Measurements from ENCODE around the gene UNC119B.

Gene UNC119B

DNA sequence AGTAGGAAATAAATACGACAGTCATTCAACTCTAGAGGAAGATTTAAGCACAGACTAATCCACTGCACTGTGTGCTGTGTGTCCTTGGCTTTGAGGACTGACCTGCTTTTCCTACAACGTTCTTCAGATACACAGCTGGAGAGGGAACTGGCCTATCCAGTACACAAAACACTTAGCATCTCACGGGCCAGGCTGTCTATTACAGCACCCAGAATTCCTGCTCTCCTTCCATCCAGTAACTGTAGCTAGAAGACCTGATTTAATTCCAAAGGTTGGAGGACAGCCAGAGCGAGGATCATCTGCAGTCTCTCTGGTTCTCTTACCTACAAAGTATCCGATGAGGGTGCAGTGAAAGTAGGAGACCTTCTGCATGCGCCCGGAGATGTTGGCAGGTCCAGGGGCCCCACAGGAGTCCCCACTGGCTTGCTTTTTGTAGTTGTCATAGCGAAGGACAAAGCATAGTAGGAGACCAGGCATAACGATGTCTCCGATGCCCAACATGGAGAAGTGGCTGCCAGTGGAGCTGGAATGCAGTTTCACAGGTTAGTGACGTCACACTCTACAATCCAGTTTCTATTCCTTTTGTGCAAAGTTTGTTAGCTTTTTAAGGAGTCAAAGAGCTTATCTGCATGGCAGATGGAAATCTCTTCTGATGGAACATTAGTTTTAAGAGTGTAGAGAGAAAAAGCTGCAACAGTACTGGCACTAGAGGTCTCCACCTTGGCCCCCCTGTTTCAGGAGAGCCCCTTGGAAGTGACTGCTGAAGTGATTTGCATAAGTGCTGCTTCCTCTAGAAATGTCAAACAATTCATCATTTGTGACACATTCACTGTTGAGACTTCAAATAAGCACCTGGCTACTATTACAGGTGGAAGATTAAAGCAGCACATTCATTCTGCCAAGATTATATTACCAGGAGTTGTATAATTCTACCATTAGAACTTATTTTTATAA is 57.1 kb downstream of the UNC119B start:
- no peak for DNase-seq (ENCODE audit: low read depth)
- TF ChIP-seq, protein P1, sequence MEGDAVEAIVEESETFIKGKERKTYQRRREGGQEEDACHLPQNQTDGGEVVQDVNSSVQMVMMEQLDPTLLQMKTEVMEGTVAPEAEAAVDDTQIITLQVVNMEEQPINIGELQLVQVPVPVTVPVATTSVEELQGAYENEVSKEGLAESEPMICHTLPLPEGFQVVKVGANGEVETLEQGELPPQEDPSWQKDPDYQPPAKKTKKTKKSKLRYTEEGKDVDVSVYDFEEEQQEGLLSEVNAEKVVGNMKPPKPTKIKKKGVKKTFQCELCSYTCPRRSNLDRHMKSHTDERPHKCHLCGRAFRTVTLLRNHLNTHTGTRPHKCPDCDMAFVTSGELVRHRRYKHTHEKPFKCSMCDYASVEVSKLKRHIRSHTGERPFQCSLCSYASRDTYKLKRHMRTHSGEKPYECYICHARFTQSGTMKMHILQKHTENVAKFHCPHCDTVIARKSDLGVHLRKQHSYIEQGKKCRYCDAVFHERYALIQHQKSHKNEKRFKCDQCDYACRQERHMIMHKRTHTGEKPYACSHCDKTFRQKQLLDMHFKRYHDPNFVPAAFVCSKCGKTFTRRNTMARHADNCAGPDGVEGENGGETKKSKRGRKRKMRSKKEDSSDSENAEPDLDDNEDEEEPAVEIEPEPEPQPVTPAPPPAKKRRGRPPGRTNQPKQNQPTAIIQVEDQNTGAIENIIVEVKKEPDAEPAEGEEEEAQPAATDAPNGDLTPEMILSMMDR (IDR thresholded peaks at IDR 0.05; ENCODE audit: control insufficient read depth, insufficient read depth, low read depth, low read length, missing control alignments) = no peak

DNA sequence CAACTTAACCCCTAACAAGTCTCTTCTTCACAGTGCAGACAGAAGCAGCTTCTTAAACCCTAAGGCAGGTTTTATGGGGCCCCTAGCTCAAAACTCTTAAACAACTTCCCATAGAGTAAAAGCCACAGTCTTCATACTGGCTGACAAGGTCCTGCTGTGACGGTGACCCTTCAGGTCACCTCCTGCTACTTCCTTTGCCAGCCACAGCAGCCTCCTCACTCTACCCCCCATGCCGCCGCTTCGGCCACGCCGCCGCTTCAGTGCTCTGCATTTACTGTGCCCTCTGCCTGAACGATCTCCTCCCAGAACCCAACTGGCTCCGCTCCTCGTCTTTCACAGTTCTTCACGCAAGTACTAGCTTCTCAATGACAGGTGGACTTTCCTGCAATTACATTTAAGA is 60.8 kb downstream of the UNC119B start:
- H3K4me3 ChIP-seq (ENCODE audit: control insufficient read depth, low read depth, low read length) = no peak overlapping the region
- no peak for DNase-seq (ENCODE audit: low read depth)
- TF ChIP-seq, protein P1 (IDR thresholded peaks at IDR 0.05; ENCODE audit: control insufficient read depth, insufficient read depth, low read depth, low read length, missing control alignments) = no peak

More for the DNA sequence above, 57.1 kb downstream of the UNC119B start:
- no peak overlapping the region for H3K4me3 ChIP-seq (ENCODE audit: control insufficient read depth, low read depth, low read length)

Measured in AG09309 (cell line).